Measurements from ENCODE around the gene DTX1. TPM values are rescaled to one million over a fixed set of nuclear protein-coding genes. Genes with fewer than 3 reads are reported as not detected.

DTX1 gene
- total RNA-seq, 4 donors from 2014 or later: 17.3 to 38.1 (median 25.4) TPM

GRCh38 chr12:113054948-113055486 is 1.5 kb upstream of the DTX1 start:
- Histone ChIP-seq H3K4me3 (no peak overlapping the region), H3K27ac (no peak overlapping the region), H3K9me3 (no peaks in the 10 kb centered on the region), H3K27me3 (peaks cover 0 to 42% of the 10 kb centered on the region in 2 donors), H3K4me1 (peaks cover 0 to 24% (median 8%) of the 10 kb centered on the region in 4 donors), H3K36me3 (no peaks in the 10 kb centered on the region)
- TF ChIP-seq POLR2A (IDR thresholded peaks at IDR 0.05) (no peak), CTCF (IDR thresholded peaks at IDR 0.05) (no peak), EP300 (IDR thresholded peaks at IDR 0.05) (no peak)
- 70 to 72% methylated on average over 4 of the region's 4 CpGs for WGBS, 2 donors
- DNase-seq (ENCODE audit: low spot score in 2 of 2): no peak

- TF ChIP-seq CTCF (IDR thresholded peaks at IDR 0.05): no peak
- no peak for TF ChIP-seq EP300 (IDR thresholded peaks at IDR 0.05)
- TF ChIP-seq POLR2A (IDR thresholded peaks at IDR 0.05): no peak
- Histone ChIP-seq H3K27me3 (peaks cover 0 to 42% of the 10 kb centered on the region in 2 donors), H3K36me3 (no peaks in the 10 kb centered on the region), H3K27ac (peak overlapping the region in 2 of 4 donors; percentile 66 to 68), H3K4me3 (peak overlapping the region in 1 of 4 donors; percentile 64), H3K9me3 (no peaks in the 10 kb centered on the region), H3K4me1 (peaks cover 0 to 24% (median 8%) of the 10 kb centered on the region in 4 donors)
- 33% methylated on average over 9 to 13 of the region's 13 CpGs for WGBS, 2 donors
- DNase-seq (ENCODE audit: low spot score in 2 of 2): no peak
Measured at GRCh38 chr12:113055594-113056380, 743 bp upstream of the DTX1 start.

- no peak for TF ChIP-seq CTCF (IDR thresholded peaks at IDR 0.05)
- Histone ChIP-seq H3K4me3 (peak overlapping the region; percentile 30 to 64 (median 48)), H3K4me1 (peaks cover 0 to 24% (median 8%) of the 10 kb centered on the region in 4 donors), H3K36me3 (no peaks in the 10 kb centered on the region), H3K27me3 (peaks cover 0 to 42% of the 10 kb centered on the region in 2 donors), H3K27ac (peak overlapping the region in 2 of 4 donors; percentile 66 to 68), H3K9me3 (no peaks in the 10 kb centered on the region)
- DNase-seq (ENCODE audit: low spot score in 2 of 2): no peak
- 4 to 5% methylated on average over 8 of the region's 8 CpGs for WGBS, 2 donors
Measured at GRCh38 chr12:113056381-113056630, 224 bp upstream of the DTX1 start.

GRCh38 chr12:113057565-113058485 is 1.3 kb downstream of the DTX1 start:
- Histone ChIP-seq H3K27me3 (peaks cover 0 to 42% of the 10 kb centered on the region in 2 donors), H3K4me1 (peaks cover 0 to 24% (median 8%) of the 10 kb centered on the region in 4 donors), H3K4me3 (peak overlapping the region; percentile 30 to 64 (median 48)), H3K9me3 (no peaks in the 10 kb centered on the region), H3K36me3 (no peaks in the 10 kb centered on the region), H3K27ac (peak overlapping the region in 2 of 4 donors; percentile 66 to 68)
- WGBS, 2 donors: 67 to 73% methylated on average over 25 to 28 of the region's 44 CpGs
- no peak for DNase-seq (ENCODE audit: low spot score in 2 of 2)
- no peak for TF ChIP-seq POLR2A (IDR thresholded peaks at IDR 0.05)
- TF ChIP-seq CTCF (IDR thresholded peaks at IDR 0.05): no peak
- TF ChIP-seq EP300 (IDR thresholded peaks at IDR 0.05): no peak

Measured in tibial nerve (tissue), 4 donors.